Smooth muscle cell (in vitro differentiated cells): Measurements from ENCODE around the gene NUDT8. TPM values are rescaled to one million over a fixed set of nuclear protein-coding genes. Genes with fewer than 3 reads are reported as not detected.

Experiments used
- DNase-seq: peaks from one replicate; lab custom pipeline; 2025; ENCODE audit not compliant: unreplicated experiment; lab: John Stamatoyannopoulos, UW
- H2AFZ ChIP-seq: fragments of 200-600 bp; sonication (generic); 2 replicates; pipeline ENCODE4 v1.6.0; 2016; ENCODE audit warnings: antibody characterized with exemption, low read depth, mild to moderate bottlenecking
- H3F3A ChIP-seq: fragments of 200-600 bp; sonication (generic); 2 replicates; pipeline ENCODE4 v1.6.0; 2017; ENCODE audit warnings: antibody characterized with exemption, low read depth
- H3K27ac ChIP-seq: fragments of 200-600 bp; sonication (generic); 2 replicates; pipeline ENCODE4 v1.5.1; 2016; ENCODE audit warnings: low read depth, mild to moderate bottlenecking
- H3K27me3 ChIP-seq: fragments of 200-600 bp; sonication (generic); 2 replicates; pipeline ENCODE4 v1.6.1; 2016; ENCODE audit warnings: low read depth, mild to moderate bottlenecking
- H3K36me3 ChIP-seq: fragments of 200-600 bp; sonication (generic); 2 replicates; pipeline ENCODE4 v1.5.1; 2016; ENCODE audit warnings: low read depth
- H3K4me1 ChIP-seq: fragments of 200-600 bp; sonication (generic); 2 replicates; pipeline ENCODE4 v1.5.1; 2016; ENCODE audit warnings: low read depth
- H3K4me2 ChIP-seq: fragments of 200-600 bp; sonication (generic); 2 replicates; pipeline ENCODE4 v1.6.0; 2016; ENCODE audit warnings: mild to moderate bottlenecking
- H3K4me3 ChIP-seq: fragments of 200-600 bp; sonication (generic); 2 replicates; pipeline ENCODE4 v1.5.1; 2016; ENCODE audit warnings: mild to moderate bottlenecking
- H3K79me2 ChIP-seq: fragments of 200-600 bp; sonication (generic); 2 replicates; pipeline ENCODE4 v1.6.0; 2016; ENCODE audit warnings: low read depth, mild to moderate bottlenecking
- H3K9ac ChIP-seq: fragments of 200-600 bp; sonication (generic); 2 replicates; pipeline ENCODE4 v1.6.0; 2016; ENCODE audit warnings: low read depth
- H3K9me3 ChIP-seq: fragments of 200-600 bp; sonication (generic); replicated peaks from 2 replicates; pipeline ENCODE4 v1.5.1; 2016; ENCODE audit warnings: low read depth
- H4K20me1 ChIP-seq: fragments of 200-600 bp; sonication (generic); 2 replicates; pipeline ENCODE4 v1.6.0; 2016; ENCODE audit warnings: low read depth
- CTCF ChIP-seq: fragments of 200-600 bp; sonication (generic); IDR thresholded peaks from 2 replicates; pipeline ENCODE4 v1.5.1; 2017; ENCODE audit warnings: borderline replicate concordance, mild to moderate bottlenecking, antibody characterized with exemption; ENCODE audit not compliant: insufficient read depth, poor library complexity, severe bottlenecking
- WGBS: methylation state at CpG from one replicate; pipeline ENCODE4 v1.1.7; 2016; ENCODE audit warnings: low lambda C conversion rate; 5-methylcytosine and 5-hydroxymethylcytosine counted together
- polyA plus RNA-seq: library from polyadenylated mRNA; unstranded; fragments of >200 nt; fragmentation: Nextera tagmentation; extraction: Ambion mirVana; gene quantifications from 2 replicates; pipeline ENCODE4 v1.2.1, GENCODE V29; 2016
- total RNA-seq: library from RNA; depleted of rRNA; stranded (reverse); fragments of >200 nt; gene quantifications from 2 replicates; pipeline ENCODE4 v1.2.3, GENCODE V29; 2014

The NUDT8 gene
- total and polyA plus RNA-seq, 2 experiments from 2014 or later = 0.67 to 15.6 TPM

DNA sequence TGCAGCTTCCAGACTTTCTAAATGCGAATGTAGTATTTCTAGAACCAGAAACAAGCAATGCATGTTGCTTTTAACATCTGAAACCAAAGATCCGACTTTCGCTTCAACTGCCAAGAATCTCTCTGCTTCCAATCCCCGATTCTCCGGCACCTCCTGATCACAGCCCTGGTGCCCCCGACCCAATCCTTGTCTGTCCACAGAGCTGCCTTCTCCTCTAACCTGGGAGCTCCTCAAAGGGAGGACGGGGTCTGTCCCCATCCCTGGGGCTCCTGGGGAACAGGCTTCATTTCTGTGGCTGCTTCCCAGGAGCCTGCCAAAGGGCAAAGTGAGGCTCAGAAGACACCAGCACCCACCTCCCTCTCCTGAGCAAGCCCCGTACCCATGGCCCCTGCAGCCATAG is 44.2 kb upstream of the NUDT8 start:
- TF ChIP-seq CTCF = no peak
- no peaks in the 10 kb centered on the region for H3F3A ChIP-seq
- no peaks in the 10 kb centered on the region for H4K20me1 ChIP-seq
- H3K27me3 ChIP-seq = no peaks in the 10 kb centered on the region
- no peak overlapping the region for H3K4me3 ChIP-seq
- no peak overlapping the region for H3K9ac ChIP-seq
- DNase-seq = no peak
- H3K27ac ChIP-seq = no peak overlapping the region
- no peaks in the 10 kb centered on the region for H3K9me3 ChIP-seq
- no peak overlapping the region for H2AFZ ChIP-seq
- H3K4me1 ChIP-seq = no peaks in the 10 kb centered on the region
- no peak overlapping the region for H3K4me2 ChIP-seq
- H3K79me2 ChIP-seq = no peaks in the 10 kb centered on the region
- no peaks in the 10 kb centered on the region for H3K36me3 ChIP-seq
- WGBS = 77% methylated on average over 8 of the region's 8 CpGs

DNA sequence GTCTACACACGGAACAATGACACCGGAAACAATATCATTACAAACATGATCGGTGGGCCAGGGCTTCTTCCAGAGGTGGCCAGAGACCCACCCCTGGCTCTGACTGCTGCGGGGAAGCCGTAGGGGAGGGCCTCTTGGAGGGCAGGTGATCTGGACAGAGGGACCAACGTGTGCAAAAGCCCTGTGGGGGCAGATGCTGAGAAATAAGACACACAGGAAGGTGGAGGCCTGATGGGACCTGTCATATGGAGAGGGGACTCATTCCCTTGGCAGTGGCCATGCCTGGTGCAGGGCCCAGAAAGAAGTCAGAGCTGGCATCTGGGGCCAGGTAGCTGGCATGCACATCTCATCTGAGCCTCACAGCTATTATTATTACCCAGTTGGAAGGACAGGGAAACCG is 43.6 kb upstream of the NUDT8 start:
- WGBS = 88% methylated on average over 7 of the region's 7 CpGs
- no peaks in the 10 kb centered on the region for H4K20me1 ChIP-seq
- no peak overlapping the region for H3K27ac ChIP-seq

DNA sequence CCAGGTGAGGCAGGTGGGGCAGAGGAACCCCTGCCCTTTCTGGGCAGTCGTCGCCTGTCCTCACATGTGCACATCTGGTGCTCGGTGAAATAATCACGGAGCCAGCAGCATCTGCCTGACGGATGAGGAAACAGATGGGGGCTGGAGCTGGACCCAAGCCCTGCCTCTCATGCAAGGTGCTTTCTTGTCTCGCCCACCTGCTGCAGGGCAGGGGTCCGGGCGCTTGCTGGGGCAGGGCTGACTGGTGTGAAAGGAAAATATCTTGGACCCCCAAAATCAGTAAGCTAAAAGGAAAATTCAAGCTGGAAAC is 41.4 kb upstream of the NUDT8 start:
- WGBS = 97% methylated on average over 8 of the region's 8 CpGs
- Histone ChIP-seq H3K27ac (no peak overlapping the region), H2AFZ (no peak overlapping the region), H3K27me3 (no peaks in the 10 kb centered on the region), H3K4me1 (no peaks in the 10 kb centered on the region), H3K4me3 (no peak overlapping the region), H3K79me2 (no peaks in the 10 kb centered on the region), H3F3A (no peaks in the 10 kb centered on the region), H3K36me3 (no peaks in the 10 kb centered on the region), H3K4me2 (no peak overlapping the region), H4K20me1 (no peaks in the 10 kb centered on the region), H3K9ac (no peak overlapping the region), H3K9me3 (no peaks in the 10 kb centered on the region)
- TF ChIP-seq CTCF = no peak
- no peak for DNase-seq

More for the DNA sequence above, 43.6 kb upstream of the NUDT8 start:
- no peaks in the 10 kb centered on the region for H3F3A ChIP-seq
- H3K4me2 ChIP-seq = no peak overlapping the region
- no peaks in the 10 kb centered on the region for H3K9me3 ChIP-seq
- H3K27me3 ChIP-seq = no peaks in the 10 kb centered on the region
- H3K4me3 ChIP-seq = no peak overlapping the region
- no peak for TF ChIP-seq CTCF
- H3K4me1 ChIP-seq = no peaks in the 10 kb centered on the region
- H3K36me3 ChIP-seq = no peaks in the 10 kb centered on the region
- no peak for DNase-seq
- H3K79me2 ChIP-seq = no peaks in the 10 kb centered on the region
- H2AFZ ChIP-seq = no peak overlapping the region
- H3K9ac ChIP-seq = no peak overlapping the region

DNA sequence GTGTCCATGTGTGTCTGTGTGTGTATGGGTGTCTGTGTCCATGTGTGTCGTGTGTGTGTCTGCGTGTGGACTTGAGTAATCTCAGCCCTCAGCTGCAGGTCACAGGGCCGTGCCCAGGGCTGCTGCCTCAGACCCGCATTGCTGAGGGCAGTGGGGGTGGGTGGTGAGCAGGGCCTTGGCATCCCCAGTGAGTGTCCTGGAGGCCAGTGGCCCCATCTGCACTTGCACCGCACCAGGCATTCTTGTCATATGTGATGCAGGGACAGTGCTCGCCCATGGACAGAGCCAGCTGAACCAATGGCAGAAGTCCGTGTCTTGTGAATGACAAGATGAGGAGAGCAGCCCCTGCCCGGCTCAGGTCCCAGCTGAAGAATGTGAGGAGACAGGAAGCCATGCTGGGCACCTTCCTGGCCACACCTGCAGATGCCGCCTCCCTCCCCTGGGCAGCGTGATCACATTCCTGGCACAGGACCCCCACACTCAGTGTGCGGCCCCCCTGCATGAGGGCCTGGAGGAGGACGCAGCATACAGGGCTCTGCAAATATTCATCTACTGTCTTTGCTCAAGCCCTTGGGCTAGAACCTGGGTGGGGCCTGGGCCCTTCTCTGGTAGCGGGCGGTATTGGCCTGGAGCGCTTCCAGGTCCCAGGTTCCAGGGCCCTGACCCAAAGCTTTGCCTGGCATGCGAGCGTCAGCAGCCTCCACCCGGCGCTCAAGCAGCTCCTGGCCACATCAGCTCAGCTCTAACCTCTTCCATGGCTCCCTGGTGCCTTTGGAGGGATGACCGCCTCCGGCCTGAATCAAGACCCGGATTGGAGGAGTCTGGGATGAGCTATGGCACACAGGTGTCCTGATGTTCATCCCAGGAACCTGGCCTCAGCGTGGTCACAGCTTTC is 40.8 kb upstream of the NUDT8 start:
- 91% methylated on average over 21 of the region's 23 CpGs for WGBS
- DNase-seq = no peak
- H3K79me2 ChIP-seq = no peaks in the 10 kb centered on the region

More for the DNA sequence above, 40.8 kb upstream of the NUDT8 start:
- no peak for TF ChIP-seq CTCF
- H3K36me3 ChIP-seq = no peaks in the 10 kb centered on the region
- no peaks in the 10 kb centered on the region for H4K20me1 ChIP-seq
- no peak overlapping the region for H2AFZ ChIP-seq
- no peak overlapping the region for H3K27ac ChIP-seq
- no peaks in the 10 kb centered on the region for H3F3A ChIP-seq
- no peaks in the 10 kb centered on the region for H3K4me1 ChIP-seq
- H3K27me3 ChIP-seq = no peaks in the 10 kb centered on the region
- no peak overlapping the region for H3K4me3 ChIP-seq
- no peaks in the 10 kb centered on the region for H3K9me3 ChIP-seq
- H3K4me2 ChIP-seq = no peak overlapping the region
- H3K9ac ChIP-seq = no peak overlapping the region
